ENCODE data around the gene RPS6KB1. TPM values are rescaled to one million over a fixed set of nuclear protein-coding genes. Genes with fewer than 3 reads are reported as not detected.
"Not testable (repeated sequence)": the region's sequence is repeated elsewhere in the genome, so short reads cannot be mapped to it uniquely, and the experiment has no call there.

The RPS6KB1 gene
- total and polyA plus RNA-seq, 9 of the 15 experiments (the other 6 are each of a cell fraction or from before 2014, with no cell fraction given): 8.8 to 60.7 (median 35.1) TPM

DNA sequence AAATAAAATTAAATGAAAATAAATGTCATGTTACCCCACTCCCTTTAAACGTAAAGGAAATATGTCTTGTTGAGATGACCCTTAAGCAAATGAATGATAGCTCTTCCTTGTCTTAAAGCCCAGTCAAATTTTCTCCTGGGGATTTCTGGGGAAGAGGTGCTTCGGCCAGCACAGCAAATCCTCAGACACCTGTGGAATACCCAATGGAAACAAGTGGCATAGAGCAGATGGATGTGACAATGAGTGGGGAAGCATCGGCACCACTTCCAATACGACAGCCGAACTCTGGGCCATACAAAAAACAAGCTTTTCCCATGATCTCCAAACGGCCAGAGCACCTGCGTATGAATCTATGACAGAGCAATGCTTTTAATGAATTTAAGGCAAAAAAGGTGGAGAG, 53.5 kb downstream of the RPS6KB1 start:
- H3K4me2 ChIP-seq (ENCODE audit: insufficient read depth, low read length); H3K4me3 ChIP-seq; H4K20me1 ChIP-seq (replicated peaks; ENCODE audit: control insufficient read depth, insufficient read depth, low read length); H2AFZ ChIP-seq (ENCODE audit: low read depth, low read length); CTCF ChIA-PET (ENCODE audit: low intra/inter-chr PET ratio); FAIRE-seq; H3K9me3 ChIP-seq (replicated peaks; ENCODE audit: control insufficient read depth, insufficient read depth, low read depth, low read length); BruUV-seq (replicated peaks); H3K27ac ChIP-seq (ENCODE audit: extremely low read depth, low read depth, low read length); intact Hi-C loops (cut with micrococcal nuclease); H3K27me3 ChIP-seq (ENCODE audit: control insufficient read depth in 2 of 2, insufficient read depth in 2 of 2, low read length in 2 of 2); H3K9ac ChIP-seq (ENCODE audit: insufficient read depth in 1 of 2, low read depth in 2 of 2, low read length in 2 of 2); DNase-seq (ENCODE audit: extremely low read depth in 1 of 4, low spot score in 3 of 4); H3K79me2 ChIP-seq (ENCODE audit: control insufficient read depth, insufficient read depth, low read length); ATAC-seq; in situ Hi-C loops (cut with MboI); H3K9me1 ChIP-seq (ENCODE audit: control insufficient read depth, insufficient read depth, low read length); POLR2A ChIA-PET; H3K4me1 ChIP-seq (replicated peaks in 1 of 2; ENCODE audit: control insufficient read depth in 2 of 2, insufficient read depth in 2 of 2, low read length in 2 of 2): not testable (repeated sequence)
- TF ChIP-seq, protein P1, sequence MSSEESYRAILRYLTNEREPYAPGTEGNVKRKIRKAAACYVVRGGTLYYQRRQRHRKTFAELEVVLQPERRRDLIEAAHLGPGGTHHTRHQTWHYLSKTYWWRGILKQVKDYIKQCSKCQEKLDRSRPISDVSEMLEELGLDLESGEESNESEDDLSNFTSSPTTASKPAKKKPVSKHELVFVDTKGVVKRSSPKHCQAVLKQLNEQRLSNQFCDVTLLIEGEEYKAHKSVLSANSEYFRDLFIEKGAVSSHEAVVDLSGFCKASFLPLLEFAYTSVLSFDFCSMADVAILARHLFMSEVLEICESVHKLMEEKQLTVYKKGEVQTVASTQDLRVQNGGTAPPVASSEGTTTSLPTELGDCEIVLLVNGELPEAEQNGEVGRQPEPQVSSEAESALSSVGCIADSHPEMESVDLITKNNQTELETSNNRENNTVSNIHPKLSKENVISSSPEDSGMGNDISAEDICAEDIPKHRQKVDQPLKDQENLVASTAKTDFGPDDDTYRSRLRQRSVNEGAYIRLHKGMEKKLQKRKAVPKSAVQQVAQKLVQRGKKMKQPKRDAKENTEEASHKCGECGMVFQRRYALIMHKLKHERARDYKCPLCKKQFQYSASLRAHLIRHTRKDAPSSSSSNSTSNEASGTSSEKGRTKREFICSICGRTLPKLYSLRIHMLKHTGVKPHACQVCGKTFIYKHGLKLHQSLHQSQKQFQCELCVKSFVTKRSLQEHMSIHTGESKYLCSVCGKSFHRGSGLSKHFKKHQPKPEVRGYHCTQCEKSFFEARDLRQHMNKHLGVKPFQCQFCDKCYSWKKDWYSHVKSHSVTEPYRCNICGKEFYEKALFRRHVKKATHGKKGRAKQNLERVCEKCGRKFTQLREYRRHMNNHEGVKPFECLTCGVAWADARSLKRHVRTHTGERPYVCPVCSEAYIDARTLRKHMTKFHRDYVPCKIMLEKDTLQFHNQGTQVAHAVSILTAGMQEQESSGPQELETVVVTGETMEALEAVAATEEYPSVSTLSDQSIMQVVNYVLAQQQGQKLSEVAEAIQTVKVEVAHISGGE (CRISPR knock-in tag; IDR thresholded peaks at IDR 0.05): peak in 1 of 3 experiments; percentile 53; a peak in 1 of 6 replicates
- H3K36me3 ChIP-seq (ENCODE audit: control insufficient read depth, insufficient read depth, low read length): peaks cover 61% of the 10 kb centered on the region
- 78% methylated on average over 7 of the region's 7 CpGs for WGBS (ENCODE audit: insufficient coverage, low coverage, missing lambda C conversion rate)

- in situ Hi-C loops (cut with MboI); H4K20me1 ChIP-seq (replicated peaks; ENCODE audit: control insufficient read depth, insufficient read depth, low read length); H3K4me3 ChIP-seq; intact Hi-C loops (cut with micrococcal nuclease); POLR2A ChIA-PET; H3K4me1 ChIP-seq (replicated peaks in 1 of 2; ENCODE audit: control insufficient read depth in 2 of 2, insufficient read depth in 2 of 2, low read length in 2 of 2); H3K27me3 ChIP-seq (ENCODE audit: control insufficient read depth in 2 of 2, insufficient read depth in 2 of 2, low read length in 2 of 2); BruUV-seq (replicated peaks); DNase-seq (ENCODE audit: extremely low read depth in 1 of 4, low spot score in 3 of 4); ATAC-seq; H3K4me2 ChIP-seq (ENCODE audit: insufficient read depth, low read length); FAIRE-seq; H3K79me2 ChIP-seq (ENCODE audit: control insufficient read depth, insufficient read depth, low read length); H3K27ac ChIP-seq (ENCODE audit: extremely low read depth, low read depth, low read length); H3K9ac ChIP-seq (ENCODE audit: insufficient read depth in 1 of 2, low read depth in 2 of 2, low read length in 2 of 2); H2AFZ ChIP-seq (ENCODE audit: low read depth, low read length); H3K9me1 ChIP-seq (ENCODE audit: control insufficient read depth, insufficient read depth, low read length); H3K9me3 ChIP-seq (replicated peaks; ENCODE audit: control insufficient read depth, insufficient read depth, low read depth, low read length); CTCF ChIA-PET (ENCODE audit: low intra/inter-chr PET ratio): not testable (repeated sequence)
- H3K36me3 ChIP-seq (ENCODE audit: control insufficient read depth, insufficient read depth, low read length): peaks cover 60% of the 10 kb centered on the region
- WGBS (ENCODE audit: insufficient coverage, low coverage, missing lambda C conversion rate): 77% methylated on average over 4 of the region's 4 CpGs
Observed at GRCh38 chr17:59947310-59947709, 54.4 kb downstream of the RPS6KB1 start.
